ENCODE measurements around the gene CCDC167. TPM values are rescaled to one million over a fixed set of nuclear protein-coding genes. Genes with fewer than 3 reads are reported as not detected.

The CCDC167 gene
- total RNA-seq, 2 experiments from 2014 or later = 81.4 to 138 TPM

GRCh38 chr6:37492236-37492972, 7.3 kb downstream of the CCDC167 start:
- ChIA-PET POLR2A (interaction anchor here (0.5 to 0.8 kb wide), 2 partner anchors 11 to 78 kb away, joined by 3 read pairs; no protein-coding TSS in a partner anchor), CTCF (ENCODE audit: unreplicated experiment) (interaction anchor here (0.8 kb wide), 1 partner anchor 16 kb away, joined by 3 read pairs; no protein-coding TSS in a partner anchor)
- Histone ChIP-seq H2AFZ (ENCODE audit: low read length) (no peak overlapping the region), H3K79me2 (ENCODE audit: insufficient read depth, low read depth, low read length) (no peaks in the 10 kb centered on the region), H3K27ac (ENCODE audit: low read depth, low read length, poor library complexity, severe bottlenecking) (no peak overlapping the region), H3K4me1 (ENCODE audit: insufficient read depth, low read length, poor library complexity, severe bottlenecking) (no peaks in the 10 kb centered on the region), H3K9me3 (ENCODE audit: low read length) (no peaks in the 10 kb centered on the region), H3K36me3 (ENCODE audit: insufficient read depth, low read length) (peaks cover 7% of the 10 kb centered on the region), H4K20me1 (ENCODE audit: insufficient read depth, low read length) (no peaks in the 10 kb centered on the region; the same call in 1 of the 2 replicates), H3K9me2 (ENCODE audit: insufficient read depth, low read length) (no peaks in the 10 kb centered on the region), H3K4me3 (ENCODE audit: low read depth, low read length, poor library complexity, severe bottlenecking) (no peak overlapping the region), H3K4me2 (ENCODE audit: low read length) (no peak overlapping the region)
- no peak for DNase-seq (ENCODE audit: low spot score)
- no peak for TF ChIP-seq CTCF (conservative IDR thresholded peaks at IDR 0.05; ENCODE audit: low read length)
- no peak for TF ChIP-seq EZH2phosphoT487 (IDR thresholded peaks at IDR 0.05; ENCODE audit: borderline replicate concordance, low read depth, low read length)
- no TSS peak for BruUV-seq (replicated peaks)
- intact Hi-C loops (cut with micrococcal nuclease; ENCODE audit: unreplicated experiment) = no loop called here

- intact Hi-C loops (cut with micrococcal nuclease; ENCODE audit: unreplicated experiment) = no loop called here
- Histone ChIP-seq H3K9me3 (ENCODE audit: low read length) (no peaks in the 10 kb centered on the region), H3K4me1 (ENCODE audit: insufficient read depth, low read length, poor library complexity, severe bottlenecking) (no peaks in the 10 kb centered on the region), H3K4me3 (ENCODE audit: low read depth, low read length, poor library complexity, severe bottlenecking) (no peak overlapping the region), H4K20me1 (ENCODE audit: insufficient read depth, low read length) (no peaks in the 10 kb centered on the region; the same call in 1 of the 2 replicates), H3K36me3 (ENCODE audit: insufficient read depth, low read length) (peaks cover 7% of the 10 kb centered on the region), H3K27ac (ENCODE audit: low read depth, low read length, poor library complexity, severe bottlenecking) (no peak overlapping the region), H3K4me2 (ENCODE audit: low read length) (no peak overlapping the region), H2AFZ (ENCODE audit: low read length) (no peak overlapping the region), H3K9me2 (ENCODE audit: insufficient read depth, low read length) (no peaks in the 10 kb centered on the region), H3K79me2 (ENCODE audit: insufficient read depth, low read depth, low read length) (no peaks in the 10 kb centered on the region)
- BruUV-seq (replicated peaks) = no TSS peak
- CTCF ChIA-PET (ENCODE audit: unreplicated experiment) = interaction anchor here (0.8 kb wide), 1 partner anchor 17 kb away, joined by 3 read pairs; no protein-coding TSS in a partner anchor
- TF ChIP-seq CTCF (conservative IDR thresholded peaks at IDR 0.05; ENCODE audit: low read length) (no peak), EZH2phosphoT487 (IDR thresholded peaks at IDR 0.05; ENCODE audit: borderline replicate concordance, low read depth, low read length) (no peak)
- POLR2A ChIA-PET = interaction anchor here (0.5 to 1.6 kb wide), 4 partner anchors 11 to 77 kb away, joined by 3 to 8 read pairs (median 4); no protein-coding TSS in a partner anchor
- DNase-seq (ENCODE audit: low spot score) = no peak
These were observed 7.9 kb downstream of the CCDC167 start for GRCh38 chr6:37491830-37492208.

Data from OCI-LY7 (cell line).